ENCODE results near the gene CDS1.

Gene CDS1

DNA sequence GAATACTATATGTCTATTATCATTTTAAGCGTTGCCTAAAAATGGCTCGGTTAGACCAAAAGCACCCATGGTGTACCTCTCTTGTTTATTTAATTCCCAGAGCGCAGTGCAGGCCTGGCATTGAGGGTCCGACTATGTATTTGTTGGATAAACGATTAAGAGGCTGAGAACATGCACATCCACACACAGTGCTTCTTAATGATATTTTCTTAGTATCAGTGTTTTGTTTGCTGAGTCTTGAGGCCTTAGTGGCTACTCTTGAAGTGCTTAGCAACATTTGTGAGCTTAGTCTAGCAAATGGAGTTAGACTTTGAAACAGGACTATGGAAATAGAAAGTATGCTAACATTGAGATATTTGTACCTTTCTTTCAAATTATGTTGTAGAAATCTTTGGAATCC is 43.7 kb downstream of the CDS1 start:
- no peak for DNase-seq (ENCODE audit: low spot score)
- POLR2A ChIA-PET (ENCODE audit: low non-redundant PET): no interaction called here
- CTCF ChIA-PET: no interaction called here
- no peak overlapping the region for H3K27ac ChIP-seq
- TF ChIP-seq, protein P1, sequence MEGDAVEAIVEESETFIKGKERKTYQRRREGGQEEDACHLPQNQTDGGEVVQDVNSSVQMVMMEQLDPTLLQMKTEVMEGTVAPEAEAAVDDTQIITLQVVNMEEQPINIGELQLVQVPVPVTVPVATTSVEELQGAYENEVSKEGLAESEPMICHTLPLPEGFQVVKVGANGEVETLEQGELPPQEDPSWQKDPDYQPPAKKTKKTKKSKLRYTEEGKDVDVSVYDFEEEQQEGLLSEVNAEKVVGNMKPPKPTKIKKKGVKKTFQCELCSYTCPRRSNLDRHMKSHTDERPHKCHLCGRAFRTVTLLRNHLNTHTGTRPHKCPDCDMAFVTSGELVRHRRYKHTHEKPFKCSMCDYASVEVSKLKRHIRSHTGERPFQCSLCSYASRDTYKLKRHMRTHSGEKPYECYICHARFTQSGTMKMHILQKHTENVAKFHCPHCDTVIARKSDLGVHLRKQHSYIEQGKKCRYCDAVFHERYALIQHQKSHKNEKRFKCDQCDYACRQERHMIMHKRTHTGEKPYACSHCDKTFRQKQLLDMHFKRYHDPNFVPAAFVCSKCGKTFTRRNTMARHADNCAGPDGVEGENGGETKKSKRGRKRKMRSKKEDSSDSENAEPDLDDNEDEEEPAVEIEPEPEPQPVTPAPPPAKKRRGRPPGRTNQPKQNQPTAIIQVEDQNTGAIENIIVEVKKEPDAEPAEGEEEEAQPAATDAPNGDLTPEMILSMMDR (conservative IDR thresholded peaks at IDR 0.05; ENCODE audit: low read depth): no peak

DNA sequence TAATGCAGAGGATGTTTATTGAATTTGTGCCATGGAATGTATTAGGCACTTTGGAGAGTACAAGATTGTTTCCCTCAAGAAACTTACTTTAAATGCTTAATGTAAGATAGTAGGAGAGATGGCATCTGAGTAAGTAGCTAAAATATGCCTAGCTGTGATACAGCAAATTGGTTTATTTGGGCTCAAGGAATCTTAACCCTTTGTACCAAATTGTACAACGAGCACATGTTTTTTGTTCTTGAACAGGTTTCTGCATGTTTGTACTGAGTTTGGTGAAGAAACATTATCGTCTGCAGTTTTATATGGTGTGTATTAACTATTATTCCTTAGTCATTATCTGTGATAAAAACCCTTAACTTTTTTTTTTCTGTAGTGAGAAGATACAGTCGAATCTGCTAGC is 48.6 kb downstream of the CDS1 start:
- TF ChIP-seq, protein P1 (conservative IDR thresholded peaks at IDR 0.05; ENCODE audit: low read depth): no peak
- peak; percentile 45 for DNase-seq (ENCODE audit: low spot score)
- CTCF ChIA-PET: no interaction called here
- no peak overlapping the region for H3K27ac ChIP-seq
- POLR2A ChIA-PET (ENCODE audit: low non-redundant PET): no interaction called here

DNA sequence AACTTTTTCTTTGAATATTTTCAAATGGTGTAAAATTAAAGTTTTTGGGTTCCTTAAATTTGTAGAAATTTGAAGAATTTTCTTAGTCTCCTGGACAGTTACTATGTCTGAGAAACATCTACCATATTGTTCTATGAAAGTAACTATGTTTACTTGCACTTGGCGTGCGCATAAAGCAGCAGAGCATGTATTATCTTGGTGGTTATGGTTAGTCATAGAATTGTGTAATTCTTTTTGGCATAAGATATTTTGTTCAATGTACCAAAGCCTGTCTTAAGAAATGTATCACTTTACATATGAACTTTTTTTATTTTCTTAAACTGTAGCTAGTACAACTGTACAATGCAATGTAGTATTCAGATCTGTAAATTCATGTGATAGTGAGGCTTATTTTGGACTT is 49.2 kb downstream of the CDS1 start:
- TF ChIP-seq, protein P1 (conservative IDR thresholded peaks at IDR 0.05; ENCODE audit: low read depth): no peak
- POLR2A ChIA-PET (ENCODE audit: low non-redundant PET): no interaction called here
- peak; percentile 67 for DNase-seq (ENCODE audit: low spot score)

DNA sequence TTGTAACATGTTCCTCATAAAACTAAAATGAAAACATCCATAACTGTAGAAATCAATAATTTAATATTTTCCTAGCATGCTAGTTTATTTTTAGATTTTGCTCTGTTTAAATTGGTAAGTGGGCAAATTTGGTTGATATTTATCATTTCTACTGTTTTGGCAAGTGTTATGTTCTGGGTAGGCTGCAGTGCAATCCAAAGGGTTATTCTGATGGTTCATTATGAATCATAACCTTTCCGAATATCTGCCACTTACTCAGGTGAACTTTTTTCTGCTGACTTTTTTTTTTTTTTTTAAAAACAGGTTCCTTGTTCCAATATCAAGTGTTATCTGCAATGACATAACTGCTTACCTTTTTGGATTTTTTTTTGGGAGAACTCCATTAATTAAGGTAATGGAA is 52.0 kb downstream of the CDS1 start:
- peak; percentile 68 for DNase-seq (ENCODE audit: low spot score)
- H3K27ac ChIP-seq: peak overlapping the region; percentile 56; the same call in 1 of the 2 replicates
- POLR2A ChIA-PET (ENCODE audit: low non-redundant PET): no interaction called here
- TF ChIP-seq, protein P1 (conservative IDR thresholded peaks at IDR 0.05; ENCODE audit: low read depth): no peak
- CTCF ChIA-PET: interaction anchor here (0.9 kb wide), 2 partner anchors 17 to 39 kb away, joined by 3 to 4 read pairs; no protein-coding TSS in a partner anchor

More for the DNA sequence above, 49.2 kb downstream of the CDS1 start:
- H3K27ac ChIP-seq: no peak overlapping the region
- CTCF ChIA-PET: no interaction called here

DNA sequence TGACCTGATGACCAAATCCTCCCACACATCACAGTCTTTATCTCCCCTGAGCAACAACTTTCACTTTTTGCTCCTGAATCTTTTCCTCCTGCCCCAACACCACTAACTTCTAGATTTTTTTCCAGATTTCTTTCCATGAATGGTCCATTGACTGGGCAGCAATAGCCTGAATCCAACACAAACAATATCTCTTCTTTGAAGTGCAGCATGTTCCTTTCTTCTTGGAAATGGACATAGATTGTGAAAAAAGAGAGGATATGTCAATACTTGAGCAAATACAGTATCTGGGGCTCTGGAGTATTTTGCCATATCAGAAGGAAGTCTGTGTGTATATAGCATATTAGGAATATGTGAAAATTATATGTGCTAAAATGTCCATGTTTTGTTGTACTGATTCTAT is 55.2 kb downstream of the CDS1 start:
- TF ChIP-seq, protein P1 (conservative IDR thresholded peaks at IDR 0.05; ENCODE audit: low read depth): no peak
- H3K27ac ChIP-seq: no peak overlapping the region
- DNase-seq (ENCODE audit: low spot score): no peak
- CTCF ChIA-PET: no interaction called here
- POLR2A ChIA-PET (ENCODE audit: low non-redundant PET): no interaction called here

DNA sequence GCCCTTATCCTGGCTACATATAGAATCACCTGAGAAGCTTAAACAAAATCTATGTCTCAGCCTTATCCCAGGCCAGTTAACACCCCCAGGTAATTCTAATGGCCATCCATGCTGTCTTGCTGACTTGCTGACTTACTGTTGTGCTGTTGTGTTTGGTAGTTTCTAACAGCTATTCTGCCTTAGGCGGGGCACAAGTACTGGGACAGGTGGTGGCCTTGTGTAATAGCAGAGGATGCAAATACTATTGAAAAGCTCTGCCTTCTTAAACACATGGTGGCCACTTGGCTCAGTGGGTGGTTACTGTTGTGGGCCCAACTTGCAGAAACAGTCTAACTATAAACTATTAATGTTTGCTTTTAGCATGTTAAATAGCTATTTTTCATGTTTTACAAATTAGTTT is 56.2 kb downstream of the CDS1 start:
- CTCF ChIA-PET: interaction anchor here (0.6 kb wide), 1 partner anchor 68 kb away, joined by 3 read pairs; no protein-coding TSS in a partner anchor

More for the DNA sequence above, 56.2 kb downstream of the CDS1 start:
- no peak for DNase-seq (ENCODE audit: low spot score)
- POLR2A ChIA-PET (ENCODE audit: low non-redundant PET): no interaction called here
- no peak overlapping the region for H3K27ac ChIP-seq
- TF ChIP-seq, protein P1 (conservative IDR thresholded peaks at IDR 0.05; ENCODE audit: low read depth): no peak
